RWPE2 (cell line): Measurements from ENCODE around the gene TMEM131.

Experiments used
- ATAC-seq: fragments of 200-7000 bp; cut with Tn5 transposase; 3 replicates; pipeline ENCODE4 v1.9.1; 2021; ENCODE audit warnings: low read depth
- DNase-seq: peaks from one replicate; pipeline ENCODE4 v3.0.0-alpha.2; 2020; ENCODE audit warnings: low spot score
- H3K27ac ChIP-seq: fragments of 450-650 bp; 2 replicates; pipeline ENCODE4 v1.5.1; 2017; ENCODE audit warnings: mild to moderate bottlenecking; ENCODE audit not compliant: poor library complexity, severe bottlenecking
- H3K27me3 ChIP-seq: fragments of 250-450 bp; sonication (Bioruptor Pico); 2 replicates; pipeline ENCODE4 v1.5.1; 2021; ENCODE audit warnings: mild to moderate bottlenecking, moderate library complexity; ENCODE audit not compliant: insufficient read depth, poor library complexity, severe bottlenecking
- H3K36me3 ChIP-seq: fragments of 250-450 bp; sonication (Bioruptor Pico); 2 replicates; pipeline ENCODE4 v1.5.1; 2020; ENCODE audit warnings: low read depth, mild to moderate bottlenecking, moderate library complexity
- H3K4me1 ChIP-seq: fragments of 250-450 bp; sonication (Bioruptor Pico); 2 replicates; pipeline ENCODE4 v1.5.1; 2021; ENCODE audit warnings: mild to moderate bottlenecking, moderate library complexity; ENCODE audit not compliant: insufficient read depth, poor library complexity, severe bottlenecking
- H3K4me3 ChIP-seq: fragments of 250-450 bp; sonication (Bioruptor Pico); 2 replicates; pipeline ENCODE4 v1.5.1; 2021; ENCODE audit warnings: mild to moderate bottlenecking, moderate library complexity; ENCODE audit not compliant: severe bottlenecking
- H3K9me3 ChIP-seq: fragments of 250-450 bp; sonication (Bioruptor Pico); 2 replicates; pipeline ENCODE4 v1.5.1; 2021; ENCODE audit warnings: mild to moderate bottlenecking, moderate library complexity; ENCODE audit not compliant: severe bottlenecking
- CTCF ChIP-seq: fragments of 450-650 bp; IDR thresholded peaks from one replicate; pipeline ENCODE4 v1.5.1; 2017; ENCODE audit warnings: mild to moderate bottlenecking, moderate library complexity; ENCODE audit not compliant: poor library complexity, severe bottlenecking

The TMEM131 gene

GRCh38 chr2:97715951-97716694 is 279.6 kb downstream of the TMEM131 start:
- no peak for TF ChIP-seq CTCF
- H3K9me3 ChIP-seq = no peaks in the 10 kb centered on the region
- H3K4me1 ChIP-seq = no peaks in the 10 kb centered on the region
- H3K27me3 ChIP-seq = no peaks in the 10 kb centered on the region
- no peak for ATAC-seq
- no peaks in the 10 kb centered on the region for H3K36me3 ChIP-seq
- no peak overlapping the region for H3K27ac ChIP-seq
- no peak overlapping the region for H3K4me3 ChIP-seq
- no peak for DNase-seq

- Histone ChIP-seq H3K9me3 (no peaks in the 10 kb centered on the region), H3K4me3 (no peak overlapping the region), H3K36me3 (no peaks in the 10 kb centered on the region), H3K27ac (no peak overlapping the region), H3K27me3 (no peaks in the 10 kb centered on the region), H3K4me1 (no peaks in the 10 kb centered on the region)
- DNase-seq (no peak), ATAC-seq (no peak)
- no peak for TF ChIP-seq CTCF
Measured at GRCh38 chr2:97714950-97715652, 280.6 kb downstream of the TMEM131 start.

GRCh38 chr2:97714084-97714949 is 281.4 kb downstream of the TMEM131 start:
- peak; percentile 71 for ATAC-seq
- Histone ChIP-seq H3K9me3 (no peaks in the 10 kb centered on the region), H3K27ac (no peak overlapping the region), H3K27me3 (no peaks in the 10 kb centered on the region), H3K36me3 (no peaks in the 10 kb centered on the region), H3K4me3 (no peak overlapping the region), H3K4me1 (no peaks in the 10 kb centered on the region)
- DNase-seq = no peak
- TF ChIP-seq CTCF = no peak

GRCh38 chr2:97713296-97714083 is 282.3 kb downstream of the TMEM131 start, which contains the start of gene ZAP70:
ZAP70 (plus strand) TSS chr2:97713576; CDS start chr2:97724037, 10,461 bp downstream.
- no peak; the same call in 2 of the 3 replicates for ATAC-seq
- TF ChIP-seq CTCF = no peak
- DNase-seq = no peak
- Histone ChIP-seq H3K27ac (no peak within 1 kb of the TSS), H3K36me3 (no peaks in the 10 kb centered on the region), H3K27me3 (no peaks in the 10 kb centered on the region), H3K9me3 (no peaks in the 10 kb centered on the region), H3K4me3 (no peak within 1 kb of the TSS), H3K4me1 (no peaks in the 10 kb centered on the region)
